SK-N-SH treated with all-trans-retinoic acid at 6 μM for 48 hours (cell line): Measurements from ENCODE around the gene NRGN.

Source experiments
- ATAC-seq: fragments of 200-7000 bp; cut with Tn5 transposase; 3 replicates; pipeline ENCODE4 v1.9.1; 2020; ENCODE audit warnings: mild to moderate bottlenecking, moderate library complexity
- ARNTL ChIP-seq: fragments of 450-650 bp; formaldehyde crosslinking; IDR thresholded peaks from 2 replicates; pipeline ENCODE4 v1.5.0; 2020; ENCODE audit warnings: low read depth, mild to moderate bottlenecking, moderate library complexity, borderline replicate concordance
- BACH2 ChIP-seq: fragments of 250-450 bp; sonication (Bioruptor Pico); IDR thresholded peaks from 2 replicates; pipeline ENCODE4 v1.9.0; 2021; ENCODE audit warnings: mild to moderate bottlenecking, borderline replicate concordance
- CSDC2 ChIP-seq: fragments of 250-450 bp; sonication (Bioruptor Pico); IDR thresholded peaks from 2 replicates; pipeline ENCODE4 v1.5.0; 2020; ENCODE audit warnings: mild to moderate bottlenecking, moderate library complexity
- ESRRG ChIP-seq: fragments of 250-450 bp; sonication (Bioruptor Pico); IDR thresholded peaks from 2 replicates; pipeline ENCODE4 v1.6.1; 2021; ENCODE audit warnings: mild to moderate bottlenecking
- GLIS3 ChIP-seq: fragments of 250-450 bp; sonication (Bioruptor Pico); IDR thresholded peaks from 2 replicates; pipeline ENCODE4 v1.5.0; 2020; ENCODE audit warnings: mild to moderate bottlenecking, moderate library complexity
- ISL1 ChIP-seq: fragments of 250-450 bp; sonication (Bioruptor Pico); IDR thresholded peaks from 2 replicates; pipeline ENCODE4 v2.1.2; 2022; ENCODE audit warnings: mild to moderate bottlenecking, moderate library complexity
- PPARA ChIP-seq: fragments of 250-450 bp; sonication (Bioruptor Pico); IDR thresholded peaks from 2 replicates; pipeline ENCODE4 v1.5.0; 2020; ENCODE audit warnings: mild to moderate bottlenecking, borderline replicate concordance
- RARB ChIP-seq: fragments of 250-450 bp; sonication (Bioruptor Pico); IDR thresholded peaks from 2 replicates; pipeline ENCODE4 v1.8.0; 2021; ENCODE audit warnings: mild to moderate bottlenecking, moderate library complexity
- TCF4 ChIP-seq: fragments of 250-450 bp; sonication (Bioruptor Pico); IDR thresholded peaks from 2 replicates; pipeline ENCODE4 v1.8.0; 2021; ENCODE audit warnings: mild to moderate bottlenecking, moderate library complexity, borderline replicate concordance
- ZC3H10 ChIP-seq: fragments of 250-450 bp; sonication (Bioruptor Pico); IDR thresholded peaks from 2 replicates; pipeline ENCODE4 v1.5.1; 2021; ENCODE audit warnings: mild to moderate bottlenecking, moderate library complexity
- ZFP3 ChIP-seq: fragments of 250-450 bp; sonication (Bioruptor Pico); IDR thresholded peaks from 2 replicates; pipeline ENCODE4 v1.5.0; 2020; ENCODE audit warnings: mild to moderate bottlenecking, moderate library complexity
- ZFP30 ChIP-seq: fragments of 450-650 bp; formaldehyde crosslinking; IDR thresholded peaks from 2 replicates; pipeline ENCODE4 v1.5.0; 2022; ENCODE audit warnings: mild to moderate bottlenecking, moderate library complexity
- ZNF565 ChIP-seq: fragments of 450-650 bp; formaldehyde crosslinking; conservative IDR thresholded peaks from 2 replicates; pipeline ENCODE4 v1.5.0; 2020; ENCODE audit warnings: low read depth, mild to moderate bottlenecking, moderate library complexity
- ZNF70 ChIP-seq: fragments of 450-650 bp; formaldehyde crosslinking; IDR thresholded peaks from 2 replicates; pipeline ENCODE4 v1.5.0; 2020; ENCODE audit warnings: mild to moderate bottlenecking, moderate library complexity
- ZNF8 ChIP-seq: fragments of 450-650 bp; formaldehyde crosslinking; IDR thresholded peaks from 2 replicates; pipeline ENCODE4 v1.5.0; 2020; ENCODE audit warnings: mild to moderate bottlenecking, moderate library complexity
- TF ChIP-seq, protein P1 (sequence below): fragments of 250-450 bp; sonication (Bioruptor Pico); IDR thresholded peaks from 2 replicates; pipeline ENCODE4 v1.8.0; 2021; ENCODE audit warnings: low read depth, mild to moderate bottlenecking, moderate library complexity, borderline replicate concordance
- TF ChIP-seq, protein P2 (sequence below): fragments of 250-450 bp; sonication (Bioruptor Pico); IDR thresholded peaks from 2 replicates; pipeline ENCODE4 v1.8.0; 2020; ENCODE audit warnings: mild to moderate bottlenecking, moderate library complexity, borderline replicate concordance
- TF ChIP-seq, protein P3 (sequence below): fragments of 250-450 bp; sonication (Bioruptor Pico); IDR thresholded peaks from 2 replicates; pipeline ENCODE4 v1.5.1; 2020; ENCODE audit warnings: low read depth, mild to moderate bottlenecking, moderate library complexity

Gene NRGN

DNA sequence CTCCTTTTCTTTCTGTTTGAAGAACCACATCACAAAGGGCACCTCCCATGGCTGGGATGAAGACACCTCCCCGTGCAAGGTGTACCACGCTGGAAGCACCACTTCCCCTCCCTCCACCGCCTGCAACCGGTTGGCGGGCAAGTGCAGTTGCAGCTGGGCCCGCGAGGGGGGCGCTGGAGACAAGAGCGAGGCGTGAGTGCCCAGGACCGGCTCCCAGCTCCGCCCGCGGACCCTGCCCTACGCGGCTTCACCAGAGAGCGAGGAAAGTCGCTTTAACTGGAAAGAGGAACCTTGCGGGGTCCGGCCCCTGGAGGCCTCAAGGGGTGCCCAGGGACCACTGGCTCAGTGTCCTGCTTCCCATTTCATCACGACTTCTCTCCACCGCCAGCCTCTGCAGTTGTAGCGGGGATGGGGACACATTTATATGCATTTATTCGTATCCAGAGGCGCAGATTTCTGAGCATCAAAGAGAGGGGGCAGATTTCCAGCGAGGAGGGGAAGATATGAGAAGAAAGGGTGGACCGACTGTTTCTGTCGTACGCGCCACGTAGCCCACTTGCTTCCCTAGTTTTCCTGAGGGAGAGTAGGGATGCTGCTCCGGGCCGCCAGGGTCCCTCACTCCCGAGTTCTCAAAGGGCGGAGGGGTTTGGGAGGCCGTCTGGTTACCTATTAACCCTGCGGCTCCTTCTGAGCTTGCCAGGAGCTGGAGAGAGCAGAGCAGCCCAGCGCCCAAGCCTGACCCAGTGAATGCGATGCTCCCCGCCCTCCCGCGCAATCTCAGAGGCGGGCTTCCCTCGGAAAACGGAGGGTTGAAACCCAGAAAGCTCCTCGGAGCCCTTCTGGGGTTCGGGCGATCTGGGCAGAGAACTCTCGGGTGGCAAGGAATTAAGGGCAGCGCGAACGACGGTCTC is 18.9 kb downstream of the NRGN start:
- ATAC-seq = peak; percentile 83
- TF ChIP-seq ZNF70 (CRISPR knock-in tag) (no peak), ARNTL (CRISPR knock-in tag) (no peak), RARB (CRISPR knock-in tag) (no peak), CSDC2 (CRISPR knock-in tag) (no peak), ISL1 (CRISPR knock-in tag) (no peak)
- TF ChIP-seq, protein P1, sequence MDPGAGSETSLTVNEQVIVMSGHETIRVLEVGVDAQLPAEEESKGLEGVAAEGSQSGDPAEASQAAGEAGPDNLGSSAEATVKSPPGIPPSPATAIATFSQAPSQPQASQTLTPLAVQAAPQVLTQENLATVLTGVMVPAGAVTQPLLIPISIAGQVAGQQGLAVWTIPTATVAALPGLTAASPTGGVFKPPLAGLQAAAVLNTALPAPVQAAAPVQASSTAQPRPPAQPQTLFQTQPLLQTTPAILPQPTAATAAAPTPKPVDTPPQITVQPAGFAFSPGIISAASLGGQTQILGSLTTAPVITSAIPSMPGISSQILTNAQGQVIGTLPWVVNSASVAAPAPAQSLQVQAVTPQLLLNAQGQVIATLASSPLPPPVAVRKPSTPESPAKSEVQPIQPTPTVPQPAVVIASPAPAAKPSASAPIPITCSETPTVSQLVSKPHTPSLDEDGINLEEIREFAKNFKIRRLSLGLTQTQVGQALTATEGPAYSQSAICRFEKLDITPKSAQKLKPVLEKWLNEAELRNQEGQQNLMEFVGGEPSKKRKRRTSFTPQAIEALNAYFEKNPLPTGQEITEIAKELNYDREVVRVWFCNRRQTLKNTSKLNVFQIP (CRISPR knock-in tag) = no peak
- TF ChIP-seq, all 23 proteins: peak for 0

DNA sequence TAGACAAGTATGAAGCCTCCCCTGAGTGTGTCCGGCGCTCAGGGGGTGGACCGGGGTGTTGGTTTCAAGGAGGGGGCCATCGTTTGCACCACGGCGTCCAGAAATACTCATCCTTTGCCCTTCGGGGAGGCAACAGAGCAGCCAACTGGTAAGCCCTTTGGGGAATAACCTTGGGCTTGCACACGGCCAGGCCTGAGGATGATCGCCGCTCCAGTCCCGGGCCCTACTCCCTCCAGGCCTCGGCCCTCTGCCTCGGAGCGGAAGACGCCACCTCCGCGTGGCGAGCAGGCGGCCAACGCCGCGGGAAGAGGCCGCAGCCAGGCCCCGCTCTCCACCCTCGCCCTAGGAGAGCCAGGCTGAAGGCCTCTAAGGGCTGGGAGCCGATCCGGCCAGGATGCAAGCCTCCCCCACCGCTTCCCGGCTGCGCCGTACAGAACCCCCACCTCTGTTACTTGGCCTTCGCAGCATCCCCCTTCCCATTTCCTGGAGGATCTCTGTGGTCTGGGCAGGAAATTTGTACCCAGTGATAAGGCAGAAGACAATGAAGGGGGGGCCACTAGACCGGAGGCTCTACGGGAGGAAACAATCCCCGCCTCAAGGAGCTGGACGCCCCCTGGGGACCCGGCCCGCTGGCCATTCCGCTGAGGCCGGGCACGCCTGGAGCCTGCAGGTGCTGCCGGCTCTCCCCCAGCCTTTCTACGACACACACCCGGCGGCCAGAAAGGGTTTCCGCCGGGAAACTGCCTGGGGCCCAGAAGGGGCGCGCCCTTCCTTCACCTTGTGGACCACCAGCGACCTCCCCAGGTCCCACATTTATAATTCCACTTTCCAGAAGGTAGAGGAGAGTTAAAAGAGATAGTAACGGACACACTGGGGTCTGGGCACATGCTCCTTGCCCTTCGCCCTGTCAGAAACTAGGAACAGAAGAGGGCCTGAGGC is 19.8 kb downstream of the NRGN start:
- no peak for ATAC-seq
- TF ChIP-seq ZC3H10 (CRISPR knock-in tag) = no peak
- no peak for TF ChIP-seq ARNTL (CRISPR knock-in tag)

DNA sequence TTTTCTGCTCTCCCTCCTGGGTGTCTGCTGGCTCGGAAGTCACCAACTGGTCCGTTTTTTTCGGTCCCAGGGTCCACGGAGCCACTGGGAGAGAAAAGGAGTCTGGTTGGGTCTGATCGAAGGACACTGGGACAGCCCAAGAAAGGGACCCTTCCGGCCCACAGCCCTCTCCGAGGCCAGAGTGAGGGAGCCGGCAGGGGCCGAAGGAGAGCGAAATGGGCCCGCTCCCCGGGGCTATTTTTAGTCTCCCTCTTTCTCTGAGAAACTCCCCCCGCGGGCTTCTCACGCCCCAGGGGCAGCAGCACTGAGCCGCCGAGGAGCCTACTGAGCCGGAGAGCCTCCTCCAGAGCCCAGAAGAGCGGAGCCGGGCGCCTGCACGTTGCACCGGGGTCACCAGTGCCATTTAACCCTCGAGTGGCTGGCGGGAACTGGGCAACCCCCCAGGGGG is 20.5 kb downstream of the NRGN start:
- no peak for TF ChIP-seq ZC3H10 (CRISPR knock-in tag)
- no peak for TF ChIP-seq GLIS3
- TF ChIP-seq ZNF565 = no peak
- TF ChIP-seq ZFP30 (CRISPR knock-in tag) = no peak
- TF ChIP-seq BACH2 (CRISPR knock-in tag) = no peak
- TF ChIP-seq TCF4 (CRISPR knock-in tag) = no peak
- TF ChIP-seq CSDC2 (CRISPR knock-in tag) = no peak
- no peak for TF ChIP-seq ZFP3 (CRISPR knock-in tag)
- no peak for TF ChIP-seq ARNTL (CRISPR knock-in tag)
- TF ChIP-seq, protein P2, sequence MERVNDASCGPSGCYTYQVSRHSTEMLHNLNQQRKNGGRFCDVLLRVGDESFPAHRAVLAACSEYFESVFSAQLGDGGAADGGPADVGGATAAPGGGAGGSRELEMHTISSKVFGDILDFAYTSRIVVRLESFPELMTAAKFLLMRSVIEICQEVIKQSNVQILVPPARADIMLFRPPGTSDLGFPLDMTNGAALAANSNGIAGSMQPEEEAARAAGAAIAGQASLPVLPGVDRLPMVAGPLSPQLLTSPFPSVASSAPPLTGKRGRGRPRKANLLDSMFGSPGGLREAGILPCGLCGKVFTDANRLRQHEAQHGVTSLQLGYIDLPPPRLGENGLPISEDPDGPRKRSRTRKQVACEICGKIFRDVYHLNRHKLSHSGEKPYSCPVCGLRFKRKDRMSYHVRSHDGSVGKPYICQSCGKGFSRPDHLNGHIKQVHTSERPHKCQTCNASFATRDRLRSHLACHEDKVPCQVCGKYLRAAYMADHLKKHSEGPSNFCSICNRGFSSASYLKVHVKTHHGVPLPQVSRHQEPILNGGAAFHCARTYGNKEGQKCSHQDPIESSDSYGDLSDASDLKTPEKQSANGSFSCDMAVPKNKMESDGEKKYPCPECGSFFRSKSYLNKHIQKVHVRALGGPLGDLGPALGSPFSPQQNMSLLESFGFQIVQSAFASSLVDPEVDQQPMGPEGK = no peak
- TF ChIP-seq, protein P3, sequence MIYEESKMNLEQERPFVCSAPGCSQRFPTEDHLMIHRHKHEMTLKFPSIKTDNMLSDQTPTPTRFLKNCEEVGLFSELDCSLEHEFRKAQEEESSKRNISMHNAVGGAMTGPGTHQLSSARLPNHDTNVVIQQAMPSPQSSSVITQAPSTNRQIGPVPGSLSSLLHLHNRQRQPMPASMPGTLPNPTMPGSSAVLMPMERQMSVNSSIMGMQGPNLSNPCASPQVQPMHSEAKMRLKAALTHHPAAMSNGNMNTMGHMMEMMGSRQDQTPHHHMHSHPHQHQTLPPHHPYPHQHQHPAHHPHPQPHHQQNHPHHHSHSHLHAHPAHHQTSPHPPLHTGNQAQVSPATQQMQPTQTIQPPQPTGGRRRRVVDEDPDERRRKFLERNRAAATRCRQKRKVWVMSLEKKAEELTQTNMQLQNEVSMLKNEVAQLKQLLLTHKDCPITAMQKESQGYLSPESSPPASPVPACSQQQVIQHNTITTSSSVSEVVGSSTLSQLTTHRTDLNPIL (CRISPR knock-in tag) = no peak
- TF ChIP-seq, all 23 proteins: peak for 0
- ATAC-seq = no peak

DNA sequence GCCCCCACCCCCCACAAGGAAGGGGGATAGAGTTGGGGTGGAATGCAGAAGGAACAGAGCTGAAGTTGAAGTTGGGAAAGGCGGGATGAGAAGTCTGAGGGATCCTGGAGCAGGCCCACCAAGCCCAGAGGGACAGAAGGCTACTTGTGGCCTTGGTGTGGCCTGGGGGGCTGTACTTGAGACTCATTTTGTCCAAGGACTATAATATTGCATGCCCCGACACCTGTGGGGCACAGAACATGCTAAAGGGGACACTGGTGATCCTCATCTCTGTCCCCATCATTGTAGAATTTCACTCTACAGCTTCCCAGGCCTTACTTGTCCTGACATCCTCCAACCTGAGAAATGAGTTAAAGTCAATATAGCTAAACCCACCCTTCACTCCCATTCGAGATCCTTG is 21.1 kb downstream of the NRGN start:
- no peak for ATAC-seq
- TF ChIP-seq GLIS3 = no peak
- TF ChIP-seq, protein P1 (CRISPR knock-in tag) = no peak
- TF ChIP-seq ESRRG (CRISPR knock-in tag) = no peak
- no peak for TF ChIP-seq ISL1 (CRISPR knock-in tag)
- no peak for TF ChIP-seq TCF4 (CRISPR knock-in tag)
- no peak for TF ChIP-seq PPARA
- no peak for TF ChIP-seq ZNF70 (CRISPR knock-in tag)
- TF ChIP-seq BACH2 (CRISPR knock-in tag) = no peak
- no peak for TF ChIP-seq ZNF565
- no peak for TF ChIP-seq ZNF8
- TF ChIP-seq, protein P3 (CRISPR knock-in tag) = no peak
- TF ChIP-seq, protein P2 = no peak
- TF ChIP-seq, all 23 proteins: peak for 0
